22Rv1 (cell line): ENCODE data around the gene METTL27.
"Not testable (repeated sequence)": the region's sequence is repeated elsewhere in the genome, so short reads cannot be mapped to it uniquely, and the experiment has no call there.

ENCODE experiments used
- H3K27ac ChIP-seq: fragments of 450-650 bp; 2 replicates; pipeline ENCODE4 v1.5.1; 2017
- CTCF ChIP-seq: fragments of 450-650 bp; IDR thresholded peaks from 2 replicates; pipeline ENCODE4 v1.5.1; 2017; ENCODE audit warnings: mild to moderate bottlenecking
- ZFX ChIP-seq: fragments of 450-650 bp; IDR thresholded peaks from 2 replicates; pipeline ENCODE4 v1.6.1; 2017; ENCODE audit warnings: antibody characterized with exemption, borderline replicate concordance

The METTL27 gene

DNA sequence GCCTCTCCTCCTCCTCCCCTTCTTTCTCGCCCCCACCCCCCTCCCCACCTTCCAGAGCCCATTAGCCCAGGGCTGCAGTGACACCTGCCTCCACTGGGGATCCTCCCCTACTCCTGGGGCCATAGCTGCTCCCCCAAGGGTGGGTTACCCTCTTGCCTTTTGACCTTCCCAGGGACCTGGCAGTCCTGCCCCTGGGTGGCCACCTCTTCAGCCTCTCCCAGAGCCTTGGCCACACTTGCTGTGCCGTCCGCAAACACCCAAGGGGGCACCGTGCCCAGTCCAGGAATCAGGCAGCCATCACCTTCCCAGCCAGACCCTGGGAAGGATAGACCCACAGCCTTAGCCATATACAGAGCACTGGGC is 31.3 kb downstream of the METTL27 start:
- TF ChIP-seq CTCF (no peak), ZFX (no peak)
- H3K27ac ChIP-seq: no peak overlapping the region

DNA sequence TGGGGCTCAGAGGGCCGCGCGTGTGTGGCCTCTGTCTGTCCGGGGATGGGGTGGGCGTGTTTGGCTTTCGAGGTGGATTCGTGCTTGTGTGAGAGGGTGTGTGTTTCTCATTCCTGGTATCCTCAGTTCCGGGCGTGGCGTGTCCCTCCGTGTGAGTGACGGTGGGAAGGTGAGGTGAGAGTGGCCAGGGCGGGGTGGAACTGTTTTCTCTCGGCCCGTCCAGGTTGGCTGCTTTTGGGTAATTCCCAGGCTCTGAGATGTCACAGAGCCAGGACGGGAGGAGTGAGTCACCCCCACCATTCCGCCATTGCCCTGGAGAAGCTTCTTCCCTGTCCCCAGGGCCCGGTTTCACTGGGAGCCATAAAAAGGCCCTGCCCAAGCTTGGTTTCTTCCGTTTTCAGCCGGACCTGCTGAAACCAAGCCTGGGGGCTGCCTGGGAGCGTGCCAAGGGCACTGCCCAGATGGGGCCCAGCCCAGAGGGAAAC is 32.8 kb downstream of the METTL27 start:
- no peak overlapping the region for H3K27ac ChIP-seq
- no peak for TF ChIP-seq ZFX
- no peak for TF ChIP-seq CTCF

DNA sequence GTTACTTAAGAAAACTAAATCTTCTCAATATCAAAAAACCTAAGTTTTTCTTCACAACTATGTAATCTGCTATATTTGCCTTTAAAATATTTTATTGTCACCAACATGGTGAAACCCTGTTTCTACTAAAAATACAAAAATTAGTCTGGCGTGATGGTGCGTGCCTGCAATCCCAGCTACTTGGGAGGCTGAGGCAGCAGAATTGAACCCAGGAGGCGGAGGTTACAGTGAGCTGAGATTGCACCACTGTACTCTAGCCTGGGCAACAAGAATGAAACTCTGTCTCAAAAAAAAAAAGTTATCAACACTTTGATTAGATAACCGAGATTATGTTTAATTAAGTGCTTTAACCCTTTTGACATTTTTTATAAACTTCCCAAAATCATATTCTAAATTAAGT is 39.9 kb downstream of the METTL27 start:
- H3K27ac ChIP-seq: no peak overlapping the region
- TF ChIP-seq ZFX (no peak), CTCF (no peak)

DNA sequence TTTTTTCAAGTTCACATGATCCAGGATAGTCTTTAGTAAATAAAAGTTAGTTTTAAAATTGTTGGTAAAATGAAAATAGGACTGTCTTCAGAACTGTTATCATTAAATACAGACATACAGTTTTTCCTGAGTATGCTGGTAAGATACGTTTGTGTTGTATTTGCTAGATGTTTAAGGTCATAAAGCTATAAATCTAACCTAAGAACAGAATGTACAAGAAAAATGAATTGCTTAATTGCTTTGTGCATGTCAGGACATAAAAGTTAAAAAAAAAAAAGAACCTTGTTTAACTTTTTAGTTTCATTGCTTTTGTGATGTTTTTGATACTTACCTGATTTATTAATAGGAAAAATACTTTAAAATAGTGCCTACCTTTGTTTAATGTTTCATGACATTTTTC is 40.7 kb downstream of the METTL27 start:
- TF ChIP-seq ZFX (no peak), CTCF (no peak)
- no peak overlapping the region for H3K27ac ChIP-seq

DNA sequence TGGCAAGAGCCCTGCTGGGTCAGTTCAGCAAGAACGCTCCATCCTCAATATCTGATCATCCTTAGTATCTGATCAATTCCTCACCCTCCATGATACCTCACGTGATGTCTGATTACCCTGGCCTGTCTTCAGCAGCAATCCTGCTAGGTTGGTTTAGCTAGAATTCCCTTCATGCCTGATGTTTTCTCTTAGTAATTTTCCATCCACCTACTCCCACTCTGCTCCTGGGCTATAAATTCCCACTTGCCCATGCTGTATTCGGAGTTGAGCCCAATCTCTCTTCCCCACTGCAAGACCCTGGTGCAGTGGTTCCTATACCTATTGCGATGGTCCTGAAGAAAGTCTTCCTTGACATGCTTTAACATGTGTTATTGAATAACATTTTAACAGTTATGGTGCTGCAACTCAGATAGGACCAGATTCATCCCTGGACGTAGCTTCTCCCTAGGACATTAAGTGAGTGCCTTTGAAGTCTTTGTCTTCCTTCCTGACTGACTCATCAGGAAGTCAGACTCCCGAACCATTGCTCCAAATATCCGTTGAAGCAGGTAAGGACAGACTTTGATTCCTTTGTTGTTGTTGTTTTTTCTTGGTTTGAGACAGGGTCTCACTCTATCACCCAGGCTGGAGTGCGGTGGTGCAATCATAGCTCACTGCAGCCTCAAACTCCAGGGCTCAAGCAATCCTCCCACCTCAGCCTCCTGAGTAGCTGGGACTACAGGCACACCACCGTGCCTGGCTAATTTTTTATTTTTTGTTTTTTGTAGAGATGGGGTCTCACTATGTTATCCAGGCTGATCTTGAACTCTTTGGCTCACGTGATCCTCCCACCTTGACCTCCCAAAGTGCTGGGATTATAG is 42.8 kb downstream of the METTL27 start:
- TF ChIP-seq CTCF (no peak), ZFX (no peak)
- H3K27ac ChIP-seq: no peak overlapping the region

- H3K27ac ChIP-seq: not testable (repeated sequence)
Measured at GRCh38 chr7:73797176-73797575, 45.1 kb downstream of the METTL27 start.

GRCh38 chr7:73796656-73797055 is 45.7 kb downstream of the METTL27 start:
- not testable (repeated sequence) for H3K27ac ChIP-seq

GRCh38 chr7:73795188-73795587 is 47.1 kb downstream of the METTL27 start:
- not testable (repeated sequence) for H3K27ac ChIP-seq

DNA sequence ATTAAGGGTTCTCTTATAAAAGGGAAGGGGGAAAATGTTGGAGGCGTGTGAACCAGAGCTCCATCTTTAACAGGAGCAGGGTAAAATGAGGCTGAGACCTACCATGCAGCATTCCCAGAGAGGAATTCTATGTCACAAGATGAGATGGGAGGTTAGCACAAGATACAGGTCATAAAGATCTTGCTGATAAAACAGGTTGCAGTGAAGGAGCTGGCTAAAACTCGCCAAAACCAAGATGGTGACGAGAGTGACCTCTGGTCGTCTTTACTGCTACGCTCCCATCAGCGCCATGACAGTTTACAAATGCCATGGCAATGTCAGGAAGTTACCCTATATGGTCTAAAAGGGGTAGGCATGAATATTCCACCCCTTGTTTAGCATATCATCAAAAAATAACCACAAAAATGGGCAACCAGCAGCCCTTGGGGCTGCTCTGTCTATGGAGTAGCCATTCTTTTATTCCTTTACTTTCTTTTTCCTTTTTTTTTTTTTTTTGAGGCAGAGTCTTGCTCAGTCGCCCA is 51.1 kb downstream of the METTL27 start:
- not testable (repeated sequence) for H3K27ac ChIP-seq
